Measurements from ENCODE around the gene C1orf232. TPM values are rescaled to one million over a fixed set of nuclear protein-coding genes. Genes with fewer than 3 reads are reported as not detected.

C1orf232 gene
- total and polyA plus RNA-seq, 9 of the 15 experiments (the other 6 are each of a cell fraction or from before 2014, with no cell fraction given) = not detected

DNA sequence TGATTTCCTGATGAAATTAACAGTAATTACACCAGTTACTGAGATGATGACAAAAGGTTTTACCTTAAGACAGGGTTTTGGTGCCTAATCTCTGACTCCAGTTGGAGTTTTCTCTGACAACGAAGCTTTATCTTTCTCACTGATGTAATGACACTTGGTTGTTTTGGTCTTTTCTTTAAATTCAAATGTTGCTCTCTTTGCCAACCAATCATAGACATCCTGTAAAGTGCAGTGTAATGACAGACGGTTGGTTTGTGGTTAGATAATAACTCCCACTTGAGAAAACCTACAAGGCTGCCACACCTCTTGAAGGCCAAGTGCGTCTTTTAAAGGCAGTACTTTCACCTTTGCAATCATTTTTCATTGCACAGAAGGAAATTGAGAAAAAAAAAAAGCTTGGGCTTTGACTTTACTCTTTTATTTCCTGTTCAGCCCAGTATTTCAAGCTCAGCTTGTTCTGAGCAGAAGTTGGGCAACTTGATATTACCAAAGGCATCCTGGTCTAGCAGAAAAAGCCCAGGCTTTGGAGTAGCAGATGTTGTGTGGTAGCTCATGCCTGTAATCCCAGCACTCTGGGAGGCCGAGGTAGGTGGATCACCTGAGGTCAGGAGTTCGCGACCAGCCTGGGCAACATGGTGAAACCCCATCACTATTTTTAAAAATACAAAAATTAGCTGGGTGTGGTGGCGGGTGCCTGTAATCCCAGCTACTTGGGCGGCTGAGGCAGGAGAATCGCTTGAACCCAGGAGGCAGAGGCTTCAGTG, 42.3 kb downstream of the C1orf232 start (continued):
- TF ChIP-seq SRSF3 (IDR thresholded peaks at IDR 0.05; ENCODE audit: insufficient read depth, low read length) (no peak), MIER1 (IDR thresholded peaks at IDR 0.05; ENCODE audit: low read depth) (0 out of 2 replicates have a peak, but pooled peaks have one; percentile 45), POLR2AphosphoS2 (IDR thresholded peaks at IDR 0.05; ENCODE audit: low read length) (peak; percentile 85; the same call in 1 of the 2 replicates), PHB (CRISPR knock-in tag; IDR thresholded peaks at IDR 0.05) (peak; percentile 87; the same call in 1 of the 2 replicates), ASH1L (IDR thresholded peaks at IDR 0.05; ENCODE audit: borderline replicate concordance, low read depth, partially characterized antibody) (peak; percentile 88), SIN3B (IDR thresholded peaks at IDR 0.05; ENCODE audit: low read depth) (no peak), MBD2 (IDR thresholded peaks at IDR 0.05; ENCODE audit: borderline replicate concordance, low read depth) (peak; percentile 89), ILK (tag; IDR thresholded peaks at IDR 0.05; ENCODE audit: borderline replicate concordance, low read depth) (no peak), L3MBTL2 (IDR thresholded peaks at IDR 0.05) (peak; percentile 78; the same call in 1 of the 2 replicates), FOXM1 (IDR thresholded peaks at IDR 0.05; ENCODE audit: low read depth) (peak; percentile 100), FOXM1 (CRISPR knock-in tag; IDR thresholded peaks at IDR 0.05; ENCODE audit: low read depth) (peak; percentile 100), HOXB6 (CRISPR knock-in tag; IDR thresholded peaks at IDR 0.05; ENCODE audit: borderline replicate concordance) (no peak), BCOR (IDR thresholded peaks at IDR 0.05) (peak; percentile 24; the same call in 1 of the 2 replicates), KLF1 (tag; IDR thresholded peaks at IDR 0.05) (peak; percentile 59; the same call in 1 of the 2 replicates), MYBL2 (IDR thresholded peaks at IDR 0.05; ENCODE audit: low read depth) (peak; percentile 100), MYBL2 (CRISPR knock-in tag; IDR thresholded peaks at IDR 0.05; ENCODE audit: borderline replicate concordance) (no peak; the same call in 1 of the 2 replicates), MXI1 (IDR thresholded peaks at IDR 0.05; ENCODE audit: low read depth, low read length) (peak; percentile 34; the same call in 1 of the 2 replicates), ARHGAP35 (IDR thresholded peaks at IDR 0.05; ENCODE audit: partially characterized antibody) (no peak), RBM22 (IDR thresholded peaks at IDR 0.05; ENCODE audit: low read depth, low read length, poor library complexity, severe bottlenecking) (no peak), ELF2 (CRISPR knock-in tag; IDR thresholded peaks at IDR 0.05) (peak; percentile 2; the same call in 1 of the 2 replicates), RCOR1 (IDR thresholded peaks at IDR 0.05; ENCODE audit: borderline replicate concordance in 1 of 2, low read depth in 2 of 2, low read length in 2 of 2) (peak; percentile 6 to 95; a peak in 2 of 4 replicates), PRPF4 (IDR thresholded peaks at IDR 0.05; ENCODE audit: insufficient read depth, low read depth, low read length, poor library complexity, severe bottlenecking) (no peak), CEBPB (tag; IDR thresholded peaks at IDR 0.05) (peak; percentile 91), CEBPG (CRISPR knock-in tag; IDR thresholded peaks at IDR 0.05) (peak; percentile 89), CEBPG (tag; conservative IDR thresholded peaks at IDR 0.05 in 1 of 2, IDR thresholded peaks at IDR 0.05 in 1 of 2) (peak; percentile 81 to 95)
- TF ChIP-seq, protein P1, sequence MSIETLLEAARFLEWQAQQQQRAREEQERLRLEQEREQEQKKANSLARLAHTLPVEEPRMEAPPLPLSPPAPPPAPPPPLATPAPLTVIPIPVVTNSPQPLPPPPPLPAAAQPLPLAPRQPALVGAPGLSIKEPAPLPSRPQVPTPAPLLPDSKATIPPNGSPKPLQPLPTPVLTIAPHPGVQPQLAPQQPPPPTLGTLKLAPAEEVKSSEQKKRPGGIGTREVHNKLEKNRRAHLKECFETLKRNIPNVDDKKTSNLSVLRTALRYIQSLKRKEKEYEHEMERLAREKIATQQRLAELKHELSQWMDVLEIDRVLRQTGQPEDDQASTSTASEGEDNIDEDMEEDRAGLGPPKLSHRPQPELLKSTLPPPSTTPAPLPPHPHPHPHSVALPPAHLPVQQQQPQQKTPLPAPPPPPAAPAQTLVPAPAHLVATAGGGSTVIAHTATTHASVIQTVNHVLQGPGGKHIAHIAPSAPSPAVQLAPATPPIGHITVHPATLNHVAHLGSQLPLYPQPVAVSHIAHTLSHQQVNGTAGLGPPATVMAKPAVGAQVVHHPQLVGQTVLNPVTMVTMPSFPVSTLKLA (conservative IDR thresholded peaks at IDR 0.05) = peak; percentile 74 to 89
- TF ChIP-seq, protein P2, sequence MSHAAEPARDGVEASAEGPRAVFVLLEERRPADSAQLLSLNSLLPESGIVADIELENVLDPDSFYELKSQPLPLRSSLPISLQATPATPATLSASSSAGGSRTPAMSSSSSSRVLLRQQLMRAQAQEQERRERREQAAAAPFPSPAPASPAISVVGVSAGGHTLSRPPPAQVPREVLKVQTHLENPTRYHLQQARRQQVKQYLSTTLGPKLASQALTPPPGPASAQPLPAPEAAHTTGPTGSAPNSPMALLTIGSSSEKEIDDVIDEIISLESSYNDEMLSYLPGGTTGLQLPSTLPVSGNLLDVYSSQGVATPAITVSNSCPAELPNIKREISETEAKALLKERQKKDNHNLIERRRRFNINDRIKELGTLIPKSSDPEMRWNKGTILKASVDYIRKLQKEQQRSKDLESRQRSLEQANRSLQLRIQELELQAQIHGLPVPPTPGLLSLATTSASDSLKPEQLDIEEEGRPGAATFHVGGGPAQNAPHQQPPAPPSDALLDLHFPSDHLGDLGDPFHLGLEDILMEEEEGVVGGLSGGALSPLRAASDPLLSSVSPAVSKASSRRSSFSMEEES (CRISPR knock-in tag; IDR thresholded peaks at IDR 0.05) = peak; percentile 3; the same call in 1 of the 2 replicates
